ENCODE results near the gene AUNIP.

AUNIP gene

DNA sequence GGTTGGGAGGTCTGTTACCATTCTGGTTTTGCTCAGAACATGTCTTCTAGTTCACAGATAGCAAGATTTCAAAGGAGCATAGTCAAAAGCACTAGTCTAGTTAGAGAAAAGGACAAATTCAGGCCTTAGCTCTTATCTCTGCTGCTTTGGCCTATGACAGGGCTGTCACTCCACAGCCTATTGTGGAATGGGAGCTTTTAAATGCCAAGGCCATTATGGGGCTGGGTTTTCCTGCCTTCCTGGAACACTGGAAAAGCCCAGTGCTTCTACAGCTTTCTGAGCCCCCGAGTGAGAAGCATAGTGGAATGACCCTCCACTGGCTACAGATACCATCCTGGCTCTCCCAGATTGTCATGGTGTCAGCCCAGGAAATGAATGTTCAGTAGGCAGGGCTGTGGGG is 30.2 kb downstream of the AUNIP start:
- DNase-seq (ENCODE audit: low read depth in 2 of 2), result no peak

- no peak for DNase-seq (ENCODE audit: low read depth in 2 of 2)
Observed at GRCh38 chr1:25828491-25828890, 30.8 kb downstream of the AUNIP start.

DNA sequence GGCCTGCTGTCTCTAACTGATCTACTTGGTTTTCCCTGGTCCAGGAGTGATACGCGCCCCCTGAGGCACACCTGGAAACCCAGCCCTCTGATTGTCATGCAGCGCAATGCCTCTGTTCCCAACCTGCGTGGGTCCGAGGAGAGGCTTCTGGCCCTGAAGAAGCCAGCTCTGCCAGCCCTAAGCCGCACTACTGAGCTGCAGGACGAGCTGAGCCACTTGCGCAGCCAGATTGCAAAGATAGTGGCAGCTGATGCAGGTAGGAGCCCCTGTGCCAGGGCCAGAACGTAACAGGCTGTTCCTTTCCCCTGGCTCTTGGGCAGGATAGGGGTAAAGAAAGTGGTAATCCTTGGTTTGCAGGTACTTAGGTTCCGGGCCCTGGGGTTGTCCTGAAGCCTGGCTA is 32.7 kb downstream of the AUNIP start:
- DNase-seq (ENCODE audit: low read depth in 2 of 2), result no peak

DNA sequence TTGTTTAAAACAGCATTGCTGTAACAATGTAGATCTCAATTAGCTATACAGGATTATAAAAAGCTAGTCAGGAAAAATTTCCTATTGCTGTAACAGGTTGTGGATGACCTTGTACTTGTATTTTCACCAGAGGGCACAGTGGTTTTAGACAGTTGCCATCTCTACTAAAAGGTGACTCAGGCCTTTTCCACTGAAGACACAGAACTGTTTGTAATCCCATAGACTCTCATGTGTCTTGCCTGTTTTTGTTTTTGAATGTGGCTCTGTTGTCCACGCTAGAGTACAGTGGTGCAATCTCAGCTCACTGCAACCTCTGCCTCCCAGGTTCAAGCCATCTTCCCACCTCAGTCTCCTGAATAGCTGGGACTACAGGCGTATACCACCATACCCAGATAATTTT is 33.7 kb downstream of the AUNIP start:
- no peak for DNase-seq (ENCODE audit: low read depth in 2 of 2)

- DNase-seq (ENCODE audit: low read depth in 2 of 2), result no peak
Observed at GRCh38 chr1:25821630-25822091, 37.6 kb downstream of the AUNIP start.

DNA sequence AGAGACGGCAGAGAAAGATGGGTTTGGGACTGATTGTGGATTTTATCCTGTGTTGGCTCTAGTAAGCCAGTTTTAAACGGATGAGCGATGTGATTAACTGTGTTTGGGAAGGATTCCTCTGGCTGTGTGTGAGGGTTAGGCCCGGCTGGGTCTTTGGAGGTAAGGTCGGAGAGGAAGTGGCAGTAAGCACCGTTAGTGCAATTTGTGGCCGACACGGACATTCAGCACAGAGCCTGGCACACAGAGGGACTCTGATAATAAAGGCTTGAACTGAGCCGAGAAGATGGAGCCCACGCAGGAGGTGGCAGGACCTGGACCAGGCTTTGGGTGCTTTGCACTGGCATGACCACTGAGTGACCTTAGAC is 38.2 kb downstream of the AUNIP start:
- DNase-seq (ENCODE audit: low read depth in 2 of 2), result no peak

DNA sequence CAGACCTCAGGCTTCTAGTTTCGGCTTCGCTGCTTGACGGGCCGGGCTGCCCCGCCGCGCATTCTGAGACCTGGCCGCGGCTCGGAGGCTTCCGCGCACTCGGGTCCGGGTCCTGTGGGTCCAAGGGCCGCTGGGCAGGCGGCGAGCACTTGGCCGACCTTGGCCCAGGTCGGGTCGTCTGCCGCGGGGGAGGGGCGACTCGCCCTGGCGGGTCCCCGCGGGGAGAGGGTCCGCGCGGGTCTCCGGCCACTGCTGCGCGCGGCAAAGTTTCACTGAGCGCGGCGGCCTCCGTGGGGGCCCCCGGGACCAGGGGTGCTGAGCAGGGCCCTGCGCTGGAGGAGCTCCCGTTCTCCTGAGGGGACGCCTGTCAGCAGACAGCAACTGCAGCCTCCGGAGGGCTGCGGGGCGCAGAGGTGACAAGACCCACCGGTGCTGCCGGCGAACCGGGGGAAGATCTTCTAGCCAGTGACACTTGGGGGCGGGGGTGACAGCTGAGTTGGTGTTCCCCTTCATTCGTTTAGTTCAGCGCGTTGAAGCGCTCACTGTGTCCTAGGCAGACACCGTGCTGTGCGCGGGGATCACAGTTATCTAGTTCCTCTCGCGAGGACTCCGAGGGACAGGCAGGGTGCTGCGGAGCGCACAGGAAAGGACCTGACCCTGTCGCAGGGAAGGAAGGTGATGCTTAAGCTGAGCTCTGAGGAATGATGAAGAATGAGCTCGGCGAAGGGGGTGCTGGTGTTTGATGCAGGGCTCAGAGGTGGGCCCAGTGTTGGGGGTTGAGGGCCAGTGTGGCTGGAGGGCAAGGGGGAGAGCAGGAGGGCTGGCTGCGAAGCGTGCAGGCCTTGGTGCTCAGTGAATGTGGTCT is 38.8 kb downstream of the AUNIP start:
- DNase-seq (ENCODE audit: low read depth in 2 of 2), result peak in 1 of 2 donors; percentile 37

GRCh38 chr1:25819491-25820246 is 39.6 kb downstream of the AUNIP start, which contains the start of gene MTFR1L:
Gene MTFR1L (plus strand): TSS chr1:25819954. CDS start chr1:25823105, 3,151 bp downstream.
- peak; percentile 76 to 87 for DNase-seq (ENCODE audit: low read depth in 2 of 2)

DNA sequence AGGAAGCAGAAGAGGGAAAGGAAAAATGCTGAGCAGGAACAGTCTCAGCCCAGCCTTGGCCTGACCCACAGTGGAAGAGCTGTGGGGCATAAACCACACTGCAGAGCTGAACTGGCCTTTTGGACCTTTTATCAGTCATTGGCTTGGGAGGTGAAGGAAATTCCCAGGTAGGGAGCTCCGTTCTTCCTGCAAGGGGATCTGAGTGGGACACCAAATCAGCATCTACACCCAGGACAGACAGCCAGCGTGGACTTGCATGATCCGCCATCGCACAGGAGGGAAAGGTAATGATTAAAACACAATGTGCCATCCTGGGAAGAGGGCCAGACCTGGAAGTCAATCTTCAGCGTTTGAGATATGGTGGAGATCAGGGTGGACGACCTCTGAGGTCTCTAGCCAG is 40.7 kb downstream of the AUNIP start:
- DNase-seq (ENCODE audit: low read depth in 2 of 2), result no peak

- DNase-seq (ENCODE audit: low read depth in 2 of 2), result no peak
Observed at GRCh38 chr1:25817840-25818501, 41.3 kb downstream of the AUNIP start.

GRCh38 chr1:25816112-25816718 is 43.0 kb downstream of the AUNIP start:
- DNase-seq (ENCODE audit: low read depth in 2 of 2), result no peak

- DNase-seq (ENCODE audit: low read depth in 2 of 2), result no peak
Observed at GRCh38 chr1:25815208-25816111, 43.8 kb downstream of the AUNIP start.

GRCh38 chr1:25814549-25815087 is 44.6 kb downstream of the AUNIP start:
- DNase-seq (ENCODE audit: low read depth in 2 of 2), result no peak

DNA sequence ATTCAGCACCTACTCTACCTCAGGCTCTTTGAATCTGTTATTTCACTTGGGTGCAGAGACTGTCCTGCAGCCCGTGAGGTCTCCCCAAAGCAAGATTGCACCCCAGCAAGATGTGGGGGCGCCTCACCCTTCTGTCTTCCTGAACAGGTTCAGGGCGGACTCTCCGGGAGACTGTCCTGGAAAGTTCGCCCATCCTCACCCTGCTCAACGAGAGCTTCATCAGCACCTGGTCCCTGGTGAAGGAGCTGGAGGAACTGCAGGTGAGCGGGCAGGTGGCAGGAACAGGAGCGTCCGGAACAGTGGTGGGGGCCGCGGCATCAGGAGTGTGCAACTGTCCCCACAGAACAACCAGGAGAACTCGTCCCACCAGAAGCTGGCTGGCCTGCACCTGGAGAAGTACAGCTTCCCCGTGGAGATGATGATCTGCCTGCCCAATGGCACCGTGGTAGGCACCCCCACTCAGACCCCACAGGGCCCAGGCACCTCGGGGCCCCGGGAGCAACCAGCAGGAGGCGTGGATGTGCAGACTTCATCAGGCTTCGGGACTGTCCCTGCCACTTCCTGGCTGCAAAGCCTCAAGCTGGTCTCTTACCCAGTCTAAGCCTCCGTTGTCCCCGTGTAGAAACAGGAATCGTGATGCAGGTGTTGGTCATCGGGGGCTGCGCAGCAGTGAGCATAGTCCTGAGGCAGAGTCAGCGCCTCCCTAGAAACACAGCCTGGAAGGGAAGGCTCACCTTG is 45.4 kb downstream of the AUNIP start:
- no peak for DNase-seq (ENCODE audit: low read depth in 2 of 2)

DNA sequence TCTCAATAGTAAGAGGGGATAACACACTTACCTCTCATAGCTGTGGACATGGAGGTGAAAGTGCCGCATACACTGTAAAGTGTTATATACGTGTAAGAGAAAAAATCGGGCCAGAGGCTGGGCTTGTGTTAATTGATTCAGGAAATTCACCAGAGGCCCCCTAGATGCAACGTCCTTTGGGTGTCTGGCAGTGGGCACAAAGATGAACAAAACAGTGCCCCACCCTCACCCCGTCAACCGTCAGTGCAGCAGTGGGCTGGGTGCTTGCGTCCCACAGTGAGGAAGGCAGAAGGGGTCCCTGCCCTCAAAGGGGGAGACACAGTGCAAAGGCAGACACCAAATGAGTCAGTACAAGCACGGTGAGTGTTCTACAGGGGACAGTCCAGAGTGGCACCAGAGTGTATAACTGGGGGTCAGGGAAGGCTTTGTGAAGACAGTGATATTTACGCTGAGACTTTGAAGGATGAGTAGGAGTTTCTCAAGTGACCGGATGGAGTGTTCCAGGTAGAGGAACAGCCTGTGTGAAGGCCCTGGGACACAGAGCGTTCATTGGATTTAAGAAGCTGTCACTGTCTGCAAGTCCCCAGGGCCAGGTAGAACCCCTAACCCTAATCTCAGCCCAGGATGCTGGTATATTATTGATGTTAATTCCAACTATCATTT is 46.1 kb downstream of the AUNIP start:
- no peak for DNase-seq (ENCODE audit: low read depth in 2 of 2)

DNA sequence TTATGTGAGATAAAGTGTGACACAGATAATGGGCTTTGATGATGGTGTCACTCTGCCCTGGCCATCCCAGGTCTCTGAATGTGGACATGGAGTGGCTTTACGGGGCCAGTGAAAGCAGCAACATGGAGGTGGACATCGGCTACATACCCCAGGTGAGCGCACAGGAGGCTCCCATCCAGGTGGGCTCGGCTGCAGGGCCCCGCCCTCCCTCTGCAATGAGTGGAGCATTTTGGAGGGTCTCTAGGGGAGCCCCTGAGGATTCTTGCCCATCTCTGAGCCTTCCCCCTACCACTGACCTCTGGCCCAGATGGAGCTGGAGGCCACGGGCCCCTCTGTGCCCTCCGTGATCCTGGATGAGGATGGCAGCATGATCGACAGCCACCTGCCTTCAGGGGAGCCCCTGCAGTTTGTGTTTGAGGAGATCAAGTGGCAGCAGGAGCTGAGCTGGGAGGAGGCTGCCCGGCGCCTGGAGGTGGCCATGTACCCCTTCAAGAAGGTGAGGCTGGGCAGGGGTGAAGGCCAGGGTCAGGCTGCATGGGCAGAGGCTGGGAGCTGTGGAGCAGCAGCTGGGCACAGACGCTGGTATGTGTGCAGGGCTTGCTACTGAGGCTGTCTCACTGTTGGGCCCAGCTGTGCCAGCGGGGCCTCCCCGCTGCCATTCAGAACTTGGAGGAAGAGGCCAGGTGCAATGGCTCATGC is 47.7 kb downstream of the AUNIP start:
- DNase-seq (ENCODE audit: low read depth in 2 of 2), result no peak

GRCh38 chr1:25810341-25811299 is 48.6 kb downstream of the AUNIP start:
- DNase-seq (ENCODE audit: low read depth in 2 of 2), result peak; percentile 50 to 82

GRCh38 chr1:25809929-25810328 is 49.3 kb downstream of the AUNIP start:
- no peak for DNase-seq (ENCODE audit: low read depth in 2 of 2)
